Fibroblast of villous mesenchyme (primary cell): ENCODE data around the gene ZSWIM6. TPM values are rescaled to one million over a fixed set of nuclear protein-coding genes. Genes with fewer than 3 reads are reported as not detected.
A peak's percentile ranks its signal among the peaks of the same experiment; 100 is the strongest.

ENCODE experiments used
- DNase-seq: peaks from one replicate; pipeline ENCODE4 v3.0.0-alpha.2; 2010; ENCODE audit warnings: low read depth
- H3K4me3 ChIP-seq: 2 replicates; pipeline ENCODE4 v1.5.1; 2011; ENCODE audit warnings: low read depth, mild to moderate bottlenecking, low read length
- total RNA-seq: library from RNA; depleted of rRNA; stranded (reverse); fragments of >200 nt; gene quantifications from 2 replicates; pipeline ENCODE4 v1.2.3, GENCODE V29; 2012
- TF ChIP-seq, protein P1 (sequence below): IDR thresholded peaks from 2 replicates; pipeline ENCODE4 v1.5.1; 2012; ENCODE audit warnings: low read depth, mild to moderate bottlenecking, low read length; ENCODE audit not compliant: insufficient read depth

The ZSWIM6 gene
- total RNA-seq, 1 donor: 16.4 TPM

- DNase-seq: peak; percentile 78
- no peak overlapping the region for H3K4me3 ChIP-seq
- TF ChIP-seq, protein P1, sequence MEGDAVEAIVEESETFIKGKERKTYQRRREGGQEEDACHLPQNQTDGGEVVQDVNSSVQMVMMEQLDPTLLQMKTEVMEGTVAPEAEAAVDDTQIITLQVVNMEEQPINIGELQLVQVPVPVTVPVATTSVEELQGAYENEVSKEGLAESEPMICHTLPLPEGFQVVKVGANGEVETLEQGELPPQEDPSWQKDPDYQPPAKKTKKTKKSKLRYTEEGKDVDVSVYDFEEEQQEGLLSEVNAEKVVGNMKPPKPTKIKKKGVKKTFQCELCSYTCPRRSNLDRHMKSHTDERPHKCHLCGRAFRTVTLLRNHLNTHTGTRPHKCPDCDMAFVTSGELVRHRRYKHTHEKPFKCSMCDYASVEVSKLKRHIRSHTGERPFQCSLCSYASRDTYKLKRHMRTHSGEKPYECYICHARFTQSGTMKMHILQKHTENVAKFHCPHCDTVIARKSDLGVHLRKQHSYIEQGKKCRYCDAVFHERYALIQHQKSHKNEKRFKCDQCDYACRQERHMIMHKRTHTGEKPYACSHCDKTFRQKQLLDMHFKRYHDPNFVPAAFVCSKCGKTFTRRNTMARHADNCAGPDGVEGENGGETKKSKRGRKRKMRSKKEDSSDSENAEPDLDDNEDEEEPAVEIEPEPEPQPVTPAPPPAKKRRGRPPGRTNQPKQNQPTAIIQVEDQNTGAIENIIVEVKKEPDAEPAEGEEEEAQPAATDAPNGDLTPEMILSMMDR: no peak
Observed at GRCh38 chr5:61467766-61468482, 135.9 kb downstream of the ZSWIM6 start.

DNA sequence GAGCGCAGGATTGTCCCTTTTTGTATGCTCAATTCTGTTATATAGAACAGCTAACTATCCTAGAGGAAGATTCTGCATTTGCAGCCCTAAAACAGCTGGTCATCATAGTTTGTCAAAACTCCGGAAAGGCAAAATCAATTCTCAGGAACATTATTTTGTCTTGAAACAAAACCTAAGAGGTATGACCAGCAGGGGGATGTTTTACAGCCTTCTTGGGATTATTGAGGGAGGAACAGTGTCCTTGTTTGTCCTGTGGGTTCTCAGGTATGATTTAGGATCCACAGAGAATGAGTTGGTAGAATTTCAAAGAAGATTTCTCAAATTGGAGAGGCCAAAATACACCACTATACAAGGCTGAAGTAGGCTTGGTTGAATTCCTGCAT lies 136.4 kb downstream of the ZSWIM6 start:
- peak; percentile 8 for DNase-seq

GRCh38 chr5:61471352-61471751 lies 139.3 kb downstream of the ZSWIM6 start:
- DNase-seq: no peak
- H3K4me3 ChIP-seq: no peak overlapping the region
- TF ChIP-seq, protein P1: no peak

More for the DNA sequence above, 136.4 kb downstream of the ZSWIM6 start:
- no peak overlapping the region for H3K4me3 ChIP-seq
- TF ChIP-seq, protein P1: no peak

GRCh38 chr5:61472172-61472958 lies 140.3 kb downstream of the ZSWIM6 start:
- TF ChIP-seq, protein P1: no peak
- no peak for DNase-seq
- no peak overlapping the region for H3K4me3 ChIP-seq

- TF ChIP-seq, protein P1: no peak
- no peak for DNase-seq
- H3K4me3 ChIP-seq: no peak overlapping the region
Observed at GRCh38 chr5:61474746-61475145, 142.7 kb downstream of the ZSWIM6 start.

- DNase-seq: no peak
- no peak overlapping the region for H3K4me3 ChIP-seq
- TF ChIP-seq, protein P1: no peak
Observed at GRCh38 chr5:61477788-61478187, 145.7 kb downstream of the ZSWIM6 start.
